ENCODE results near the gene MRPL34. TPM values are rescaled to one million over a fixed set of nuclear protein-coding genes. Genes with fewer than 3 reads are reported as not detected.

The MRPL34 gene
- total and polyA plus RNA-seq, 9 of the 15 experiments (the other 6 are each of a cell fraction or from before 2014, with no cell fraction given) = 11.5 to 256 (median 72.5) TPM

GRCh38 chr19:17305517-17306284 is at the start of gene MRPL34 (continued):
- TF ChIP-seq ZBTB11 (CRISPR knock-in tag; IDR thresholded peaks at IDR 0.05) (peak in 1 of 3 experiments; percentile 82; a peak in 2 of 6 replicates), MXI1 (IDR thresholded peaks at IDR 0.05; ENCODE audit: low read depth, low read length) (peak; percentile 36), ZFP30 (CRISPR knock-in tag; IDR thresholded peaks at IDR 0.05; ENCODE audit: borderline replicate concordance) (no peak), HDAC2 (IDR thresholded peaks at IDR 0.05) (no peak), POLR2A (conservative IDR thresholded peaks at IDR 0.05) (peak; percentile 87), ZNF143 (CRISPR knock-in tag; IDR thresholded peaks at IDR 0.05) (peak; percentile 90), ZBTB33 (CRISPR knock-in tag; IDR thresholded peaks at IDR 0.05) (peak; percentile 72; the same call in 1 of the 2 replicates), HDAC1 (IDR thresholded peaks at IDR 0.05) (peak in 1 of 2 experiments; percentile 41; a peak in 1 of 4 replicates), ZZZ3 (IDR thresholded peaks at IDR 0.05) (no peak), POU5F1 (IDR thresholded peaks at IDR 0.05; ENCODE audit: borderline replicate concordance, low read depth, low read length, partially characterized antibody) (no peak), HNRNPL (IDR thresholded peaks at IDR 0.05; ENCODE audit: low read depth, low read length) (peak; percentile 98), ZNF449 (CRISPR knock-in tag; IDR thresholded peaks at IDR 0.05) (no peak), TOE1 (IDR thresholded peaks at IDR 0.05; ENCODE audit: borderline replicate concordance) (0 out of 2 replicates have a peak, but pooled peaks have one; percentile 50), TOE1 (CRISPR knock-in tag; IDR thresholded peaks at IDR 0.05; ENCODE audit: borderline replicate concordance, low read depth) (no peak), ZNF436 (CRISPR knock-in tag; IDR thresholded peaks at IDR 0.05) (no peak), GTF2B (IDR thresholded peaks at IDR 0.05; ENCODE audit: extremely low read depth, insufficient read length) (no peak), CBFA2T3 (IDR thresholded peaks at IDR 0.05) (peak; percentile 77), MYC (IDR thresholded peaks at IDR 0.05; ENCODE audit: low read depth, low read length) (peak; percentile 75), MYC (CRISPR knock-in tag; IDR thresholded peaks at IDR 0.05; ENCODE audit: borderline replicate concordance, low read depth) (peak; percentile 26; the same call in 1 of the 2 replicates)

All from K562 (cell line).